NCI-H2196 treated with DMSO at 0.1 percent for 48 hours (cell line): ENCODE results near the gene DHRS12.
A peak's percentile ranks its signal among the peaks of the same experiment; 100 is the strongest.

Experiments used
- DNase-seq: peaks from one replicate; lab custom pipeline; 2025; ENCODE audit not compliant: unreplicated experiment; lab: John Stamatoyannopoulos, UW

The DHRS12 gene

GRCh38 chr13:51764184-51765141, 39.5 kb downstream of the DHRS12 start:
- peak; percentile 35 for DNase-seq

DNA sequence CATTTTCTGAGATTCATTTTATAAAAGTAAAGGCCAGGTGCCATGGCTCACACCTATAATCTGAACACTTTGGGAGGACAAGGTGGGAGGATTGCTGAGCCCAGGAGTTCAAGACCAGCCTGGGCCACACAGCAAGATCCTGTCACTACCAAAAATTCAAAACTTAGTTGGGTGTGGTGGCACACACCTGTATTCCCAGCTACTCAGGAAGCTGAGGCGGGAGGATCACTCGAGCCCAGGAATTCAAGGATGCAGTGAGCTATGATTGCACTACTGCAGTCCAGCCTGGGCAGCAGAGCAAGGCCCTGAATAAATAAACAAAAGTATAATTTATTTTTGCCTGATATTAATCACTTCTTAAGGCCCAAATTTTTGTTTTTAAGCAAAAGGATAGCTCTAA, 40.5 kb downstream of the DHRS12 start:
- DNase-seq: no peak

- no peak for DNase-seq
Measured at GRCh38 chr13:51761643-51762350, 42.2 kb downstream of the DHRS12 start.

DNA sequence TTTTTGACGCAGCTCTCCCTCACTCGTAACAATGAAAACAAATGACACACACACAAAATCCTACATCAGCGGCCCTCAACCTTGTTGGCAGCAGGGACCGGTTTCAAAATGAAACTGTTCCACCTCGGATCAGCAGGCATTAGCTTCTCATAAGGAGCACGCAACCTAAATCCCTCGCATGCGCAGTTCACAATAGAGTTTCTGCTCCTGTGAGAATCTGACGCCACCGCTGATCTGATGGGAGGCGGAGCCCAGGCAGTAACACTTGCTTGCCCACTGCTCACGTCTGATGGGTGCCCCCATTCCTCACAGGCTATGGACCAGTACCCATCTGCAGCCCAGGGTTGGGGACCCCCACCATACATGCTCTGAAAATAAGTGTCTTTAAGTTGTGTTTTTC, 43.4 kb downstream of the DHRS12 start:
- DNase-seq: no peak

DNA sequence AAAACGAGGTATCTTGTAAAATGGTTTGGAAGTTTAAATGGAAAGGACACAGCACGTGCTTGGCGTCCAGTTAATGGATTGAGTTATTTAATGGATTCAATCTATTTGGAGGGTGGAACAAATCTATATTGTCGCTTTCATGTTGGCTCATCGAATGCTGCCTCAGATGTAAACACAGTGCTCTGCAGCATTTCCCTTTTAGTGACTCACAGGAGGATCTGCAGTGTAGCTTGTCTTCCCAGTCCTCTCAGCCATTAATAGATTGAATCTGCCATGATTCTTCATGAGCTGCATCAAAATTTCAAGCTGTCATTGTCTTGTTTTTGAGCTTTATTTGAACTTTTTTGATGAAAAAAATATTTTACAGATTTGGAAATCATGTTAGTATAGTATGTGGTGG, 44.7 kb downstream of the DHRS12 start:
- DNase-seq: no peak

GRCh38 chr13:51758691-51759090, 45.3 kb downstream of the DHRS12 start:
- no peak for DNase-seq

DNA sequence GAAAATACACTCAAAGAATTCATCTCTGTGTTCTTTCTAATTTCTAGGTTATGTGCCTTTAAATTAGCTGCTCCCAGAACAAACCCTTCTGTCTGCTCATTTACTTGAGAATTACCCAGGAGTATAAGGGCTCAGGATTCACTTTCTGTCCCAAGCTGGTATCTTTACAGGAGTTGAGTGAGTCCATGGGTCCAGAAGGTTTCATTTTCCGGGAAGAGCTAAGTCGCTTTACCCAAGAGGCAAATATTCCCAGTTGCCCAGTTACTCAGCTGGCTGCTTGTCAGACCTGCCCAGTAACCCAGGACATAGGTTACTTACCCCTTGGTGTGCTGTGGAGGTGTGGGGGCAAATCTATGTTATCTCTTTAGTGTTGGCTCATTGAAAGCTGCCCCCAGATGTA, 47.3 kb downstream of the DHRS12 start:
- DNase-seq: no peak

- no peak for DNase-seq
Measured at GRCh38 chr13:51747438-51748434, 56.2 kb downstream of the DHRS12 start.

- no peak for DNase-seq
Measured at GRCh38 chr13:51746802-51747201, 57.2 kb downstream of the DHRS12 start.

DNA sequence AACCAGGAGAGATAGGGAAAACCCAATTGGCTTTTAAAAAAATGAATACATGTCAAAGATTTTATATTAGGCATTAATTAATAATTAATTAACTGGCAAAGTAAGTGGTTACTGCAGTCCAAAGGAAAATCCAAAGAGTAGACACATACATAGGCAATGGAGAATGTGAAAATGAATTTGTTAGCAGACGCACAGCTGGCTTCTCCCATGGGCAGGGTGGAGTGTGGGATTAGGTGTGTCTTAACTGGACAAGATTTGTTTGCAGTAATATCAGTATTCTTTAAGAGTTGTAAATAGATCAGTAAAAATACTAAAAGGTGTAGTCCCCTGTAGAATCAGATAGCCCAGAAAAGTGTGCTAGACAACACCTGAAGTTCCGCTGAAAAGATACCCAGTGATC, 58.7 kb downstream of the DHRS12 start:
- DNase-seq: no peak

DNA sequence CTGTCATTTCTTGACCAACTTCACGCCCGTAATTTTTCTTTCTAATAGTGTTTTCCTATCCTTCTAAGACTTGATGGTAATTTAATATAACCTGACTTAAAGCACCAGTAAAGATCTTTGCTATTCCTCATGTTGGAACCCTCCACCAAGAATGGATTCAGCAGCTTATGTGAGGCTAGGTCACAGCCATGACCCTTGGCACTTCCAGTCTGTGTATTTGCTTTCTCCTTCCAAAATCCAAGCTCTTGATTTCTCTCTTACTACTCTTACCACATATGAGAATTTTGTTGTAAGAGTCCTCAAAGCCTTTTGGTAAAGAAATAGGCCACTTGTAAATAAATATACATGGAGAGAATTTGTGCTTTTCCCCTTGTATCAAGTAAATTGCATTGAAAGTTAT, 61.4 kb downstream of the DHRS12 start:
- DNase-seq: no peak

DNA sequence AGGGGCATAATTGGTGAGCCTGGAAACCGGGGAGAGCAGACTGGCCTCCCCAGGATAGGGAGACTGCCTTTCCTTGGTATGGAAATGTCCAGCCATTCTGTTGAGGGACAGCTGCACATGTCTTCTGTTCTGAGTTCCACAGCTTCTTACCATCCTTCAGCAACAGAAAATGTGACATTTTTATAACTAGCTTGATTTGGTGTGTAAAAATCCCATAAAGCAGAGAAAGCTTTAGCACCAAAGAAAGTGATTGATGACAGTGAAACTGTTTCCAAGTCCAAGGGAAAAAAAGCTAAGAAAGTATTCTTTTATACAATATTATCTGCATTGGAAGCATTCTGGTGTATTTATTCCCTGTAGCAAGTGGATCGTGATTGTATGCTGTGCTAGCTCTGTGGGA, 61.9 kb downstream of the DHRS12 start:
- DNase-seq: no peak

DNA sequence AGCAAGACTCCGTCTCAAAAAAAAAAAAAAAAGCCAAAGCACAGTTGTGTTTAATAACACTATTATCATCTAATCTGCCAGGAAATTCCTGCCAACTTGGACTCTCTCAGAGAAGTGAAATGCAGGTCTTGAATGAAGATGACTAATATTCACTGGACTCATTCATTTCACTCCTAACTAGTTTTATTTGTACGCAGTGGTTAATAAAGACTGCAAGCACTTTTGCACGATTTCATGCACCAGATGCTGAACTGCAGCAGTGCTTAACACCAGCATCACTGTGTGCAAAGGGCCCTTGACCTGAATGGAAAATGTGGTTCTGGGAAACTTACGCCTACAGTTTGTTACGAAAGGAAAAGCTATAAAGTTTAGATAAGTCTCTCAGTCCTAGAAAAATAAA, 63.3 kb downstream of the DHRS12 start:
- no peak for DNase-seq

- no peak for DNase-seq
Measured at GRCh38 chr13:51739027-51739764, 64.8 kb downstream of the DHRS12 start.

GRCh38 chr13:51738226-51738905, 65.6 kb downstream of the DHRS12 start:
- DNase-seq: no peak

DNA sequence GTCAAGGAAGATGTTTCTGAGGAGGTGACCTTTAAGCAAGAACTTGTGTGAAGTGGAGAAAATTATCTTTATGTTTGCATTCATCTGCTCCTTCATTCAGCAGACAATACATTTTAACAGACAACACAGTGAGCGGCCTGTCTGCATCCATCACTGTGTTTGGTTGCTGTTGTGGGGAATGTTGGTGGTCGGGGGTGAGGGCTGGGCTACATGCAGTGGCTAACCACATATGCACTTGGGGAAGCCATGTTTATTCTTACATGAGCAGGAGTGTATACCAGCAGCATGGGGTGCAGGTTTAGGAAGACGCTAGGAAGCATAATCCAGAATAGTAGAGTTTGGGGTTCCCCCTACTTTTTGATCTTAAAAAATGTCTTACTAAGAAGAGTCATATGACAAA, 66.4 kb downstream of the DHRS12 start:
- DNase-seq: no peak

GRCh38 chr13:51734786-51735185, 69.2 kb downstream of the DHRS12 start:
- no peak for DNase-seq

GRCh38 chr13:51733374-51734298, 70.3 kb downstream of the DHRS12 start:
- no peak for DNase-seq

- no peak for DNase-seq
Measured at GRCh38 chr13:51731759-51732158, 72.2 kb downstream of the DHRS12 start.
